OCI-LY1 (cell line): ENCODE data around the gene COMMD4.

ENCODE experiments used
- CTCF ChIP-seq: fragments of 200-600 bp; sonication (generic), shearing (Covaris generic); IDR thresholded peaks from 2 replicates; pipeline ENCODE4 v1.5.1; 2017; ENCODE audit warnings: mild to moderate bottlenecking, antibody characterized with exemption, low read length, moderate library complexity, mixed read lengths
- EZH2 ChIP-seq: fragments of 200-600 bp; sonication (generic), shearing (Covaris generic); IDR thresholded peaks from 2 replicates; pipeline ENCODE4 v1.8.0; 2017; ENCODE audit warnings: borderline replicate concordance, mixed run types, mild to moderate bottlenecking, antibody characterized with exemption, low read length, moderate library complexity, mixed read lengths

DNA sequence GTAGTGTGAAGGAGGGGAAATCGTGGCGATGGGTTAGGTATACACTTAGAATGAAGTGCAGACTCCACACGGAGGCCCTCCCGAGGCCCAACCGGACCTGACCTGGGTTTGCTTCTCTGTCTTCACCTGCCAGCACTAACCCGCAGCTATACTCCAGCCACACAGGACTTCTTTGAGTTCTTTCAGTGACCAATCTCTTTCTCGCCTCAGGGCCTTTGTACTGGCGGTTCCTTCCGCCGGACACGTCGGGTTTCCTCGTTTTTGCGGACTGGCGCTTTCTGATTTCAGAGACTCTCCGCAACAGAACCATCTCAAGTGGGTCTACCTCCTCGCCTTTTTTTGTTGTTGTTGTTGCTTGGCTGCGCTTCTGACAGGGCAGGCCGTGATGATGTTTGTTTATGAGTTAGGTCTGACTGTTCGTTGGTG, 10.9 kb downstream of the COMMD4 start, which contains the start of gene NEIL1:
- no peak for TF ChIP-seq CTCF
- TF ChIP-seq EZH2, result no peak
